CD4-positive, alpha-beta memory T cell (primary cell): ENCODE results near the gene SERPINB11. TPM values are rescaled to one million over a fixed set of nuclear protein-coding genes. Genes with fewer than 3 reads are reported as not detected.
"Not testable (repeated sequence)": the region's sequence is repeated elsewhere in the genome, so short reads cannot be mapped to it uniquely, and the experiment has no call there.

Experiments used
- CTCF ChIA-PET: fragments of 350-600 bp; sonication (Branson Sonifier 250); formaldehyde crosslinking; loops from one replicate; lab custom pipeline; 2021; ENCODE audit warnings: inconsistent platforms; ENCODE audit not compliant: partially characterized antibody; lab: Charles Lee
- POLR2A ChIA-PET: fragments of 350-600 bp; sonication (Branson Sonifier 250); formaldehyde crosslinking; loops from one replicate; lab custom pipeline; 2021; ENCODE audit not compliant: partially characterized antibody; lab: Charles Lee
- DNase-seq, 5 donors: peaks; one replicate each; pipeline versions ENCODE4 v3.0.0 to v3.0.0-alpha.2; 2020 to 2022; ENCODE audit warnings: mixed read lengths in 1 of 5
- H3K27ac ChIP-seq: one replicate; pipeline ENCODE4 v1.7.0; 2013; ENCODE audit warnings: low read depth, low read length
- H3K27me3 ChIP-seq: 2 replicates; pipeline ENCODE4 v1.7.0; 2013; ENCODE audit warnings: mild to moderate bottlenecking, low read length, moderate library complexity; ENCODE audit not compliant: insufficient read depth
- H3K36me3 ChIP-seq: 2 replicates; pipeline ENCODE4 v1.7.0; 2013; ENCODE audit warnings: mild to moderate bottlenecking, low read length, moderate library complexity; ENCODE audit not compliant: insufficient read depth
- H3K4me1 ChIP-seq: 2 replicates; pipeline ENCODE4 v1.7.0; 2013; ENCODE audit warnings: mild to moderate bottlenecking, low read length, moderate library complexity; ENCODE audit not compliant: insufficient read depth
- H3K4me3 ChIP-seq, 2 donors: one replicate each; pipeline ENCODE4 v1.7.0; 2013; ENCODE audit warnings: low read length in 2 of 2, mild to moderate bottlenecking in 1 of 2
- H3K9me3 ChIP-seq, 2 donors: one replicate each; pipeline ENCODE4 v1.7.0; 2013; ENCODE audit warnings: low read length in 2 of 2, control low read depth in 1 of 2; ENCODE audit not compliant: control insufficient read depth in 1 of 2
- H3K27ac Mint-ChIP-seq, 7 donors: one replicate each; pipeline ENCODE4 v1.8.0; 2020 to 2021; ENCODE audit warnings: mixed read lengths in 7 of 7, mild to moderate bottlenecking in 6 of 7, inconsistent platforms in 3 of 7, moderate library complexity in 3 of 7
- H3K27me3 Mint-ChIP-seq, 2 donors: one replicate each; pipeline ENCODE4 v1.8.0; 2020 to 2021; ENCODE audit warnings: mixed read lengths in 2 of 2
- H3K36me3 Mint-ChIP-seq, 2 donors: one replicate each; pipeline ENCODE4 v1.8.0; 2020 to 2021; ENCODE audit warnings: mixed read lengths in 2 of 2, inconsistent platforms in 1 of 2, mild to moderate bottlenecking in 1 of 2
- H3K4me1 Mint-ChIP-seq, 4 donors: one replicate each; pipeline ENCODE4 v1.8.0; 2020 to 2021; ENCODE audit warnings: mixed read lengths in 4 of 4, mild to moderate bottlenecking in 1 of 4
- H3K4me3 Mint-ChIP-seq, 8 donors: one replicate each; pipeline ENCODE4 v1.8.0; 2020 to 2021; ENCODE audit warnings: mixed read lengths in 8 of 8, mild to moderate bottlenecking in 7 of 8, moderate library complexity in 6 of 8, inconsistent platforms in 3 of 8
- H3K9me3 Mint-ChIP-seq, 8 donors: one replicate each; pipeline ENCODE4 v1.8.0; 2020 to 2021; ENCODE audit warnings: mixed read lengths in 8 of 8, mild to moderate bottlenecking in 5 of 8, inconsistent platforms in 3 of 8, moderate library complexity in 1 of 8
- intact Hi-C: fragments of 100-400 bp; cut with micrococcal nuclease; formaldehyde crosslinking; loops from one replicate; pipeline ENCODE4 v1.15.1; 2023
- polyA plus RNA-seq, 2 donors: library from polyadenylated mRNA; unstranded; fragments of 300-500 nt; fragmentation: Illumina TruSeq; gene quantifications; one replicate each; pipeline ENCODE4 v1.2.3, GENCODE V29; 2021
- total RNA-seq, 2 experiments: library from RNA; stranded (reverse); gene quantifications; one replicate each; pipeline ENCODE4 v1.2.3, GENCODE V29; 2021

SERPINB11 gene
- total and polyA plus RNA-seq, 4 experiments from 2014 or later = not detected

DNA sequence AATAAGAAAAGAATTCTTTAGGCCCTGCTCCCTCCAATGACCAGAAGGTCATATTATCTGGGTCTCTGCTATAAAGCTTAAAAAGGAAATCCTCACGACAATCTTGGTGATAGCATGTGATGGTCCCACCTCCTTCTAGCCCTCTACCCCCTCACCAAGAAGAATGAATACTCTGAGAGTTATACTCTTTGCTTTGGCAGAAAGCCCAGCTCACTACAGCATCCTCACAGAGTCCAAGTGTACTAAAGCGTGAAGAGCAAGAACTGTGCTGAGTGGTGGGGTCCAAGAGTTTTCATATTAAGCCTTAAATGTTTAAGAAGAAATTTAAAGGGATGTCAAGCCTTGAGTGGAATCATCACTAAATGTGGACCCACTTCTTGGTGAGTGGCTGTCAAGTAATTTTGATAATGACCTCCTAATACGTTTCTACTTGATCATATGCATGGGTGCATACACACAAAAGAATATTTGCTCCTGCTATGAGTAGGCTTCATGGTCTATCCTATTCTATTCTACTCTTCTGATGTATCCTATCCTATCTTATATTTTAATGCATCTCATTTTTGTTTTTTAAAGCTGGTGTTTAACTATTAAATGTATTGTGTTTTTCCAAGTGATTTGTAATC lies 56.0 kb downstream of the SERPINB11 start:
- Histone ChIP-seq H3K4me3 (no peak overlapping the region), H3K36me3 (no peaks in the 10 kb centered on the region), H3K4me1 (no peaks in the 10 kb centered on the region), H3K27me3 (no peaks in the 10 kb centered on the region), H3K27ac (no peak overlapping the region), H3K9me3 (no peaks in the 10 kb centered on the region)
- Mint-ChIP-seq H3K9me3 (peaks cover 2 to 27% (median 15%) of the 10 kb centered on the region in 8 donors), H3K4me3 (no peak overlapping the region), H3K36me3 (no peaks in the 10 kb centered on the region), H3K27me3 (peaks cover 0 to 1% of the 10 kb centered on the region in 2 donors), H3K27ac (no peak overlapping the region), H3K4me1 (no peaks in the 10 kb centered on the region)
- ChIA-PET CTCF (no interaction called here), POLR2A (no interaction called here)
- no peak for DNase-seq
- intact Hi-C loops = no loop called here

DNA sequence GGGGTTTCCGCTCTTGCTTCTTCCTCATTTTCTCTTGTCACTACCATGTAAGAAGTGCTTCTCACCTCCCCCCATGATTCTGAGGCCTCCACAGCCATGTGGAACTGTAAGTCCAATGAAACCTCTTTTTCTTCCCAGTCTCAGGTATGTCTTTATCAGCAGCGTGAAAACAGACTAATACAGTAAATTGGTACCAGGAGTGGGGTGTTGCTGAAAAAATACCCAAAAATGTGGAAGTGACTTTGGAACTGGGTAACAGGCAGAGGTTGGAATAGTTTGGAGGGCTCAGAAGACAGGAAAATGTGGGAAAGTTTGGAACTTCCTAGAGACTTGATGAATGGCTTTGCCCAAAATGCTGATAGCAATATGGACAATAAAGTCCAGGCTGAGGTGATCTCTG lies 57.0 kb downstream of the SERPINB11 start:
- peaks cover 2 to 27% (median 15%) of the 10 kb centered on the region in 8 donors for H3K9me3 Mint-ChIP-seq
- POLR2A ChIA-PET = not testable (repeated sequence)

DNA sequence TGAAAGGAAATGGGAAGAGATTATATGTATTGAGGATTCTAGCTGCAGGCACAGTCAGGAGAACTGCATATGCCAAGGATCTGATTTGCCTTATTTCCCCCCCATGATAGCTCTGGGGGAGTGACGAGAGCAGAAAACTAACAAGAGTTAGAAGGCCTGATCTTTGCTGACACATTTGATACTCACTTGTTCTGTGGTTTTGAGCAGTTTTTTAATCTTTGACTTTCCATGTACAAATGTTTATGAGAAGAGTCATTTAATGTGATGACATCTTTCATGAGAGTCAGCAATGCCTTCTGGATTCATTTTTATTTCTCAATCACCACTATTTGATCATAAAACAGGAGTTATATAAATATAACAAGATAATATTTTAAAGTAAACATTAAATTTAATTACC lies 59.8 kb downstream of the SERPINB11 start:
- CTCF ChIA-PET = no interaction called here
- Histone ChIP-seq H3K36me3 (no peaks in the 10 kb centered on the region), H3K4me3 (no peak overlapping the region), H3K27me3 (no peaks in the 10 kb centered on the region), H3K9me3 (no peaks in the 10 kb centered on the region), H3K4me1 (no peaks in the 10 kb centered on the region), H3K27ac (no peak overlapping the region)
- POLR2A ChIA-PET = no interaction called here
- H3K27ac Mint-ChIP-seq = peak overlapping the region in 1 of 7 donors; percentile 4
- intact Hi-C loops = no loop called here
- no peaks in the 10 kb centered on the region for H3K4me1 Mint-ChIP-seq
- no peaks in the 10 kb centered on the region for H3K36me3 Mint-ChIP-seq
- no peak for DNase-seq
- peaks cover 2 to 24% (median 14%) of the 10 kb centered on the region in 8 donors for H3K9me3 Mint-ChIP-seq
- no peak overlapping the region for H3K4me3 Mint-ChIP-seq
- H3K27me3 Mint-ChIP-seq = peaks cover 2 to 3% of the 10 kb centered on the region in 2 donors

More for the DNA sequence above, 57.0 kb downstream of the SERPINB11 start:
- H3K4me3 Mint-ChIP-seq, H3K27me3 ChIP-seq, H3K4me1 ChIP-seq, H3K9me3 ChIP-seq, H3K4me3 ChIP-seq, CTCF ChIA-PET, H3K36me3 ChIP-seq, H3K27me3 Mint-ChIP-seq, H3K27ac ChIP-seq, intact Hi-C loops, DNase-seq, H3K27ac Mint-ChIP-seq, H3K36me3 Mint-ChIP-seq, H3K4me1 Mint-ChIP-seq: not testable (repeated sequence)

DNA sequence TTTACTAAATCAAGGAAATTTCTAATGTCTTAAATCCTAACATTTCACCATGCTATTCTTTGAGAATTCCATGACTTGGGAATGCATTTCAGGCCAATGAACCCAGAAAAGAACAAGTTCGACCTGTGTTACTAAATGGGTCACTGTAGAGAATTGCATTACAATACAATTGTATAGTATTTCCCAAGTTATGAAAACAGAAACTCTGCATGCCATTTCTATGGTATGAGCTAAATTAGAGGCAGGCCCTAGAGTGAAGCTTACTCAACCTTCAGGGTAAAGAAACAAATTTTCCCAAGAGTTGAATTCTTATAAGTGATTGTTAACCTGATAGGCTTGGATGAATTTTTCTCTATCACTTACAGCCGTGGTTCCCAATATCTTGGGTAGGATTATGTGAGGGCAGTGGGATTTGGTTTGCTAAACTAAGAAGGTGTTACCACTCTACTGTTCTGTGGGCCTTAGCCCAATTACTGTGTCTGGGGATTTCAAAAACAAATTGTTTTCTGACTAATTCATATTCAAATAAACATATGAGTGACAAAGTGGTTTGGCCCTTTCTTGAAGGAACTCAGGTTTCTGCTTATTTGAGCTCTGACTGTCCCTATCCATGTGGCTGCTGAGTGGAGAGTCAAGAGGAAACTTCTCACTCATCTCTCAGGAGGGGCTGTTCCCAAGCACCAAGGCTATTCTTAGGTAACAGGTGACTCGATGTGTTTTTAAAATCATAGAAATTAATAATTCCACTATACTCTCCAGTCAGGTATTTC lies 61.3 kb downstream of the SERPINB11 start:
- Mint-ChIP-seq H3K4me3 (no peak overlapping the region), H3K36me3 (no peaks in the 10 kb centered on the region), H3K27me3 (peaks cover 2 to 5% of the 10 kb centered on the region in 2 donors), H3K4me1 (no peaks in the 10 kb centered on the region), H3K27ac (no peak overlapping the region), H3K9me3 (peaks cover 2 to 21% (median 14%) of the 10 kb centered on the region in 8 donors)
- H3K27ac ChIP-seq = no peak overlapping the region
- no peak for DNase-seq
- H3K4me1 ChIP-seq = no peaks in the 10 kb centered on the region
- H3K9me3 ChIP-seq = no peaks in the 10 kb centered on the region
- ChIA-PET POLR2A (no interaction called here), CTCF (no interaction called here)
- no peaks in the 10 kb centered on the region for H3K36me3 ChIP-seq
- intact Hi-C loops = no loop called here
- no peaks in the 10 kb centered on the region for H3K27me3 ChIP-seq
- no peak overlapping the region for H3K4me3 ChIP-seq

DNA sequence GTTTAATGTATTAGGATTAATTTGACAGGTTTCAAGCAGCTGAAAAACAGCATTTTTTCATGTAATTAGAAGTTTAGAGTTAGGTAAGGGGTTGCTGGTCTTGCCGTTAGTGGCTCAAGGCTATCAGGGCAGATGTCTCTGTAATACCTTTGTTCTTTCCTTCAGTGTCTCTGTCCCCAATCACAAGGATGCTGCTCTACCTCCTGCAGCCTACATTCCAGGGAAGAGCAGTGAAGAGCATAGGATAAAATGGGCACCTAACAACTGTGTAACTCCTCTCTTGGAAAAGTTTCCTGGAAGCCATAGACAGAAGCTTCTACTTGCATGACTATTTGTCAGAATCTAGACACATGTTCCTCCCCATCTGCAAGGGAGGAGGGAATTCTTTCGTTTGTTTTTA lies 63.1 kb downstream of the SERPINB11 start:
- H3K4me3 Mint-ChIP-seq = no peak overlapping the region
- POLR2A ChIA-PET = no interaction called here
- Histone ChIP-seq H3K27ac (no peak overlapping the region), H3K9me3 (no peaks in the 10 kb centered on the region), H3K36me3 (no peaks in the 10 kb centered on the region), H3K4me3 (no peak overlapping the region), H3K27me3 (no peaks in the 10 kb centered on the region), H3K4me1 (no peaks in the 10 kb centered on the region)
- no peak for DNase-seq
- H3K9me3 Mint-ChIP-seq = peaks cover 2 to 8% (median 4%) of the 10 kb centered on the region in 8 donors
- intact Hi-C loops = no loop called here
- no peaks in the 10 kb centered on the region for H3K4me1 Mint-ChIP-seq
- H3K27me3 Mint-ChIP-seq = peaks cover 2 to 5% of the 10 kb centered on the region in 2 donors
- CTCF ChIA-PET = no interaction called here
- H3K27ac Mint-ChIP-seq = no peak overlapping the region
- no peaks in the 10 kb centered on the region for H3K36me3 Mint-ChIP-seq

Other genes starting within 250 kb of the SERPINB11 start
- not detected for gene SERPINB5, start 226.0 kb upstream of the SERPINB11 start, total RNA-seq
- gene SERPINB5, start 226.0 kb upstream of the SERPINB11 start, polyA plus RNA-seq = not detected
- not detected for gene SERPINB12, start 160.6 kb upstream of the SERPINB11 start, total RNA-seq
- not detected for gene SERPINB12, start 160.6 kb upstream of the SERPINB11 start, polyA plus RNA-seq
- gene SERPINB13, start 115.6 kb upstream of the SERPINB11 start, total RNA-seq = not detected
- gene SERPINB13, start 115.6 kb upstream of the SERPINB11 start, polyA plus RNA-seq = not detected
- not detected for gene SERPINB4, start 58.7 kb upstream of the SERPINB11 start, total RNA-seq
- not detected for gene SERPINB4, start 58.7 kb upstream of the SERPINB11 start, polyA plus RNA-seq
- gene SERPINB3, start 41.1 kb upstream of the SERPINB11 start, total RNA-seq = not detected
- not detected for gene SERPINB3, start 41.1 kb upstream of the SERPINB11 start, polyA plus RNA-seq
- gene SERPINB7, start 72.5 kb downstream of the SERPINB11 start, total RNA-seq = not detected
- gene SERPINB7, start 72.5 kb downstream of the SERPINB11 start, polyA plus RNA-seq = not detected
- 1 to 10 TPM; 1.2 to 1.7 TPM for gene SERPINB2, start 184.7 kb downstream of the SERPINB11 start, total RNA-seq
- gene SERPINB2, start 184.7 kb downstream of the SERPINB11 start, polyA plus RNA-seq = not detected
- not detected for gene SERPINB10, start 205.0 kb downstream of the SERPINB11 start, total RNA-seq
- gene SERPINB10, start 205.0 kb downstream of the SERPINB11 start, polyA plus RNA-seq = not detected
- 1 to 10 TPM; 1.8 to 2.2 TPM for gene HMSD, start 246.3 kb downstream of the SERPINB11 start, total RNA-seq
- not detected for gene HMSD, start 246.3 kb downstream of the SERPINB11 start, polyA plus RNA-seq